ENCODE measurements around the gene ZXDC. TPM values are rescaled to one million over a fixed set of nuclear protein-coding genes. Genes with fewer than 3 reads are reported as not detected.

The ZXDC gene
- total RNA-seq, 1 donor from 2014 or later: 25.4 TPM

- Mint-ChIP-seq H3K9me3 (ENCODE audit: unreplicated experiment) (no peaks in the 10 kb centered on the region), H3K36me3 (ENCODE audit: low read depth, unreplicated experiment) (peaks cover 58% of the 10 kb centered on the region), H3K4me1 (ENCODE audit: unreplicated experiment) (peaks cover 15% of the 10 kb centered on the region), H3K27me3 (ENCODE audit: unreplicated experiment) (peaks cover 11% of the 10 kb centered on the region), H3K4me3 (ENCODE audit: unreplicated experiment) (peak overlapping the region; percentile 29), H3K27ac (ENCODE audit: unreplicated experiment) (no peak overlapping the region)
- TF ChIP-seq, protein P1, sequence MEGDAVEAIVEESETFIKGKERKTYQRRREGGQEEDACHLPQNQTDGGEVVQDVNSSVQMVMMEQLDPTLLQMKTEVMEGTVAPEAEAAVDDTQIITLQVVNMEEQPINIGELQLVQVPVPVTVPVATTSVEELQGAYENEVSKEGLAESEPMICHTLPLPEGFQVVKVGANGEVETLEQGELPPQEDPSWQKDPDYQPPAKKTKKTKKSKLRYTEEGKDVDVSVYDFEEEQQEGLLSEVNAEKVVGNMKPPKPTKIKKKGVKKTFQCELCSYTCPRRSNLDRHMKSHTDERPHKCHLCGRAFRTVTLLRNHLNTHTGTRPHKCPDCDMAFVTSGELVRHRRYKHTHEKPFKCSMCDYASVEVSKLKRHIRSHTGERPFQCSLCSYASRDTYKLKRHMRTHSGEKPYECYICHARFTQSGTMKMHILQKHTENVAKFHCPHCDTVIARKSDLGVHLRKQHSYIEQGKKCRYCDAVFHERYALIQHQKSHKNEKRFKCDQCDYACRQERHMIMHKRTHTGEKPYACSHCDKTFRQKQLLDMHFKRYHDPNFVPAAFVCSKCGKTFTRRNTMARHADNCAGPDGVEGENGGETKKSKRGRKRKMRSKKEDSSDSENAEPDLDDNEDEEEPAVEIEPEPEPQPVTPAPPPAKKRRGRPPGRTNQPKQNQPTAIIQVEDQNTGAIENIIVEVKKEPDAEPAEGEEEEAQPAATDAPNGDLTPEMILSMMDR (IDR thresholded peaks at IDR 0.05; ENCODE audit: unreplicated experiment): no peak
- no peak for DNase-seq (ENCODE audit: low spot score)
Measured at GRCh38 chr3:126468028-126468891, 7.4 kb downstream of the ZXDC start.

GRCh38 chr3:126467611-126467955, 8.1 kb downstream of the ZXDC start:
- Mint-ChIP-seq H3K4me1 (ENCODE audit: unreplicated experiment) (peaks cover 8% of the 10 kb centered on the region), H3K36me3 (ENCODE audit: low read depth, unreplicated experiment) (peaks cover 53% of the 10 kb centered on the region), H3K27me3 (ENCODE audit: unreplicated experiment) (peaks cover 10% of the 10 kb centered on the region), H3K27ac (ENCODE audit: unreplicated experiment) (no peak overlapping the region), H3K4me3 (ENCODE audit: unreplicated experiment) (no peak overlapping the region), H3K9me3 (ENCODE audit: unreplicated experiment) (no peaks in the 10 kb centered on the region)
- TF ChIP-seq, protein P1 (IDR thresholded peaks at IDR 0.05; ENCODE audit: unreplicated experiment): no peak
- no peak for DNase-seq (ENCODE audit: low spot score)

- H3K36me3 Mint-ChIP-seq (ENCODE audit: low read depth, unreplicated experiment): peaks cover 53% of the 10 kb centered on the region
- H3K27ac Mint-ChIP-seq (ENCODE audit: unreplicated experiment): no peak overlapping the region
Measured at GRCh38 chr3:126466886-126467610, 8.6 kb downstream of the ZXDC start.

DNA sequence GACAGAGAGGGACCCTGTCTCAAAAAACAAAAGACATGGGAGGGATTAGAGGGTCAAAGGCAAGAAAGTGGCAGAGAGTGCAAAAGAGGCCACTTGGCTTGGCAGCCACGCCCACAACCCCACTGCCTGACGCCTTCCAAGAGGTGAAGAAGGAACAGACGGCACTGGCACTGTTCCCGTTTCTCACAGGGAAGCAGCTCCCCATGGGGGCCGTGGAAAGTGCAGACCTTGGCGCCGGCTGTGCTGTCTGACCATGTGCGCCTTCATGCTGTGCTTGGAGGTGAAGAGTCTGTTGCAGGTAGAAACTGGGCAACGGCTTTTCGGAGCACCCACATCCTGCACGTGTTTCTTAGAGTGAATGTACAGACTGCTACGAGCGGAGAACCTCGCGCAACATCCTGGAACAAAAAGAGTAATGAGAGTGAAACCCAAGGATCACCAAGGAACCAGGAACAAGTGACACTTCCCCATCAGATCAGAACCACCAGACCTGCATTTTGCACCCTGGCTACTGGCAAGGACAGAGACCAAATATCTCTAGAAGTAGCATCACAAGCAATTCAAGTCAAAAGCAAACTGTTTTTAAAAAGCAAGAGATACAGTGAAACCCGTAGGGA, 9.7 kb downstream of the ZXDC start:
- Mint-ChIP-seq H3K9me3 (ENCODE audit: unreplicated experiment) (no peaks in the 10 kb centered on the region), H3K27me3 (ENCODE audit: unreplicated experiment) (peaks cover 8% of the 10 kb centered on the region), H3K36me3 (ENCODE audit: low read depth, unreplicated experiment) (peaks cover 56% of the 10 kb centered on the region), H3K4me3 (ENCODE audit: unreplicated experiment) (no peak overlapping the region), H3K4me1 (ENCODE audit: unreplicated experiment) (peaks cover 2% of the 10 kb centered on the region), H3K27ac (ENCODE audit: unreplicated experiment) (no peak overlapping the region)
- TF ChIP-seq, protein P1 (IDR thresholded peaks at IDR 0.05; ENCODE audit: unreplicated experiment): no peak
- no peak for DNase-seq (ENCODE audit: low spot score)

More at GRCh38 chr3:126466886-126467610, 8.6 kb downstream of the ZXDC start:
- H3K4me1 Mint-ChIP-seq (ENCODE audit: unreplicated experiment): peaks cover 2% of the 10 kb centered on the region
- no peak overlapping the region for H3K4me3 Mint-ChIP-seq (ENCODE audit: unreplicated experiment)
- H3K9me3 Mint-ChIP-seq (ENCODE audit: unreplicated experiment): no peaks in the 10 kb centered on the region
- peaks cover 8% of the 10 kb centered on the region for H3K27me3 Mint-ChIP-seq (ENCODE audit: unreplicated experiment)
- DNase-seq (ENCODE audit: low spot score): no peak
- TF ChIP-seq, protein P1 (IDR thresholded peaks at IDR 0.05; ENCODE audit: unreplicated experiment): no peak
